SK-MEL-5 (cell line): ENCODE data around the gene APOLD1. TPM values are rescaled to one million over a fixed set of nuclear protein-coding genes. Genes with fewer than 3 reads are reported as not detected.
A peak's percentile ranks its signal among the peaks of the same experiment; 100 is the strongest.
"Not testable (repeated sequence)": the region's sequence is repeated elsewhere in the genome, so short reads cannot be mapped to it uniquely, and the experiment has no call there.

Experiments
- DNase-seq: peaks from one replicate; pipeline ENCODE4 v3.0.0-alpha.2; 2016; ENCODE audit warnings: low read depth, low spot score
- in situ Hi-C: cut with HindIII; loops from 2 replicates; pipeline ENCODE4 v1.10.0; 2016; ENCODE audit warnings: low sequenced_read_pairs, high pct_unique_total_duplicates, low pct_unique_long_range_greater_than_20kb
- polyA plus RNA-seq, 2 experiments: library from polyadenylated mRNA; depleted of rRNA; stranded (reverse); fragments of >200 nt; gene quantifications; 2 replicates each; pipeline ENCODE4 v1.2.3, GENCODE V29; 2015
- total RNA-seq: library from RNA; depleted of rRNA; stranded (reverse); fragments of >200 nt; shearing (Covaris generic); gene quantifications from 2 replicates; pipeline ENCODE4 v1.2.3, GENCODE V29; 2014; rRNA removed

Gene APOLD1
- total RNA-seq, result 55.9 and 57.6 TPM in 2 replicates
- 15.4 and 19.8 TPM in 2 replicates for polyA plus RNA-seq (2015; cell fraction: cytosol; rRNA removed)
- polyA plus RNA-seq (2015; cell fraction: nucleus; rRNA removed), result 4.2 and 8.8 TPM in 2 replicates

- in situ Hi-C loops, result no loop called here
- DNase-seq, result peak; percentile 66
Measured at GRCh38 chr12:12784911-12785814, at the start of gene APOLD1. TSS of gene APOLD1 (plus strand) at chr12:12785659. CDS start at chr12:12785692, 33 bp downstream.

- in situ Hi-C loops, result no loop called here
Measured at GRCh38 chr12:12736759-12737676, 48.4 kb upstream of the APOLD1 start.

GRCh38 chr12:12738152-12738551, 47.3 kb upstream of the APOLD1 start:
- DNase-seq, in situ Hi-C loops: not testable (repeated sequence)

More at GRCh38 chr12:12736759-12737676, 48.4 kb upstream of the APOLD1 start:
- peak; percentile 73 for DNase-seq

- in situ Hi-C loops, result no loop called here
- DNase-seq, result no peak
Measured at GRCh38 chr12:12741660-12742059, 43.8 kb upstream of the APOLD1 start.

GRCh38 chr12:12744546-12745305, 40.7 kb upstream of the APOLD1 start:
- in situ Hi-C loops, result no loop called here
- no peak for DNase-seq

GRCh38 chr12:12745576-12746211, 39.8 kb upstream of the APOLD1 start:
- DNase-seq, result no peak
- in situ Hi-C loops, result no loop called here

GRCh38 chr12:12747278-12747677, 38.2 kb upstream of the APOLD1 start:
- in situ Hi-C loops, result no loop called here
- no peak for DNase-seq

- DNase-seq, result no peak
- in situ Hi-C loops, result no loop called here
Measured at GRCh38 chr12:12748044-12748443, 37.4 kb upstream of the APOLD1 start.

GRCh38 chr12:12749433-12749832, 36.0 kb upstream of the APOLD1 start:
- DNase-seq, result peak; percentile 60
- in situ Hi-C loops, result no loop called here

- in situ Hi-C loops, result no loop called here
- peak; percentile 85 for DNase-seq
Measured at GRCh38 chr12:12755923-12756322, 29.5 kb upstream of the APOLD1 start.

- in situ Hi-C loops, result no loop called here
- DNase-seq, result no peak
Measured at GRCh38 chr12:12757121-12757520, 28.3 kb upstream of the APOLD1 start.

- peak; percentile 87 for DNase-seq
- in situ Hi-C loops, result no loop called here
Measured at GRCh38 chr12:12759234-12759915, 26.1 kb upstream of the APOLD1 start.

GRCh38 chr12:12764824-12765223, 20.6 kb upstream of the APOLD1 start:
- in situ Hi-C loops, result no loop called here
- DNase-seq, result peak; percentile 48

GRCh38 chr12:12770262-12770661, 15.2 kb upstream of the APOLD1 start:
- in situ Hi-C loops, result no loop called here

GRCh38 chr12:12774791-12775190, 10.7 kb upstream of the APOLD1 start:
- peak; percentile 44 for DNase-seq
- in situ Hi-C loops, result no loop called here

More at GRCh38 chr12:12770262-12770661, 15.2 kb upstream of the APOLD1 start:
- DNase-seq, result no peak

- in situ Hi-C loops, result no loop called here
- peak; percentile 69 for DNase-seq
Measured at GRCh38 chr12:12776261-12776660, 9.2 kb upstream of the APOLD1 start.
